Measurements from ENCODE around the gene ZNRF4.

DNA sequence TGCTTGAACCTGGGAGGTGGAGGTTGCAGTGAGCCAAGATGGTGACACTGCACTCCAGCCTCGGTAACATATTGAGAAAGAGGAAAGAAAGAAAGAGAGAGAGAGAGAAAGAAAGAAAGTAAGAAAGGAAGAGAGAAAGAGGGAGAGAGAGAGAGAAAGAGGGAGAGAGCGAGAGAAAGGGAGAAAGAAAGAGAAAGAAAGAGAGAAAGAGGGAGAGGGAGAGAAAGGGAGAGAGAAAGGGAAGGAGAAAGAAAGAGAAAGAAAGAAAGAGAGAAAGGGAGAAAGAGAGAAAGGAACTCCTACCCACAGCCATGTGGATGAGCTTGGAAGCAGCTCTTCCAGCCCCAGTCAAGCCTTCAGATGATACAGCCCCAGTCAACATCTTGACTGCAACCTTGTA is 46.7 kb downstream of the ZNRF4 start:
- TF ChIP-seq POLR2A (IDR thresholded peaks at IDR 0.05): no peak
- TF ChIP-seq, protein P1, sequence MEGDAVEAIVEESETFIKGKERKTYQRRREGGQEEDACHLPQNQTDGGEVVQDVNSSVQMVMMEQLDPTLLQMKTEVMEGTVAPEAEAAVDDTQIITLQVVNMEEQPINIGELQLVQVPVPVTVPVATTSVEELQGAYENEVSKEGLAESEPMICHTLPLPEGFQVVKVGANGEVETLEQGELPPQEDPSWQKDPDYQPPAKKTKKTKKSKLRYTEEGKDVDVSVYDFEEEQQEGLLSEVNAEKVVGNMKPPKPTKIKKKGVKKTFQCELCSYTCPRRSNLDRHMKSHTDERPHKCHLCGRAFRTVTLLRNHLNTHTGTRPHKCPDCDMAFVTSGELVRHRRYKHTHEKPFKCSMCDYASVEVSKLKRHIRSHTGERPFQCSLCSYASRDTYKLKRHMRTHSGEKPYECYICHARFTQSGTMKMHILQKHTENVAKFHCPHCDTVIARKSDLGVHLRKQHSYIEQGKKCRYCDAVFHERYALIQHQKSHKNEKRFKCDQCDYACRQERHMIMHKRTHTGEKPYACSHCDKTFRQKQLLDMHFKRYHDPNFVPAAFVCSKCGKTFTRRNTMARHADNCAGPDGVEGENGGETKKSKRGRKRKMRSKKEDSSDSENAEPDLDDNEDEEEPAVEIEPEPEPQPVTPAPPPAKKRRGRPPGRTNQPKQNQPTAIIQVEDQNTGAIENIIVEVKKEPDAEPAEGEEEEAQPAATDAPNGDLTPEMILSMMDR (IDR thresholded peaks at IDR 0.05): no peak

Data from uterus (tissue), 2 donors.